PFSK-1 (cell line): ENCODE measurements around the gene NOD2.

Experiments used
- FOXP2 ChIP-seq: optimal IDR thresholded peaks from 2 replicates; pipeline ENCODE3; 2011; ENCODE audit warnings: borderline replicate concordance, control low read depth, inconsistent platforms; ENCODE audit not compliant: insufficient read depth; ENCODE audit errors: extremely low read length, extremely low read depth
- POLR2AphosphoS5 ChIP-seq: IDR thresholded peaks from 2 replicates; pipeline ENCODE4 v1.6.1; 2012; ENCODE audit warnings: low read depth, mild to moderate bottlenecking, control low read depth, low read length, moderate library complexity
- REST ChIP-seq, 2 experiments: IDR thresholded peaks; 2 replicates each; pipeline versions ENCODE4 v1.6.1 to v1.8.0; 2011 to 2012; ENCODE audit warnings: low read depth in 2 of 2, low read length in 2 of 2, control low read depth in 1 of 2, inconsistent platforms in 1 of 2, mild to moderate bottlenecking in 1 of 2, moderate library complexity in 1 of 2; ENCODE audit not compliant: insufficient read depth in 1 of 2

- no peak for TF ChIP-seq FOXP2
- no peak for TF ChIP-seq REST (IDR thresholded peaks at IDR 0.05; ENCODE audit: insufficient read depth in 1 of 2, low read depth in 2 of 2, low read length in 2 of 2)
- TF ChIP-seq POLR2AphosphoS5: no peak
Measured at GRCh38 chr16:50690177-50690576, 3.2 kb upstream of the NOD2 start.
